HCT116 (cell line): ENCODE results near the gene HNRNPCL1. TPM values are rescaled to one million over a fixed set of nuclear protein-coding genes. Genes with fewer than 3 reads are reported as not detected.

ENCODE experiments used
- ATAC-seq: fragments of 200-7000 bp; cut with Tn5 transposase; 2 replicates; pipeline ENCODE4 v1.9.1; 2020; ENCODE audit warnings: mild to moderate bottlenecking, moderate library complexity
- BruUV-seq: library from RNA; stranded (reverse); fragments of 400-500 nt; replicated peaks from 2 replicates; lab custom pipeline; 2021; lab: Mats Ljungman, UMichigan
- CTCF ChIA-PET: fragments of 300-600 bp; sonication (Branson Sonifier 250); formaldehyde crosslinking; loops from one replicate; lab custom pipeline; 2021; ENCODE audit warnings: antibody characterized with exemption; lab: Charles Lee
- POLR2A ChIA-PET: fragments of 300-600, 350-600 bp; sonication (Branson Sonifier 250); formaldehyde crosslinking; loops from one replicate; lab custom pipeline; 2021; ENCODE audit warnings: antibody characterized with exemption; lab: Charles Lee
- RAD21 ChIA-PET, 2 experiments: fragments of 300-600 bp; sonication (Branson Sonifier 250); formaldehyde crosslinking; loops; one replicate each; lab custom pipeline; 2023; ENCODE audit warnings: low total read pairs in 2 of 2; ENCODE audit not compliant: uncharacterized antibody in 2 of 2, unreplicated experiment in 2 of 2, low non-redundant PET in 1 of 2; lab: Charles Lee
- DNase-seq: peaks from one replicate; pipeline ENCODE4 v3.0.0-alpha.2; 2010; ENCODE audit warnings: low read depth, low spot score
- H2AFZ ChIP-seq: fragments of 200-600 bp; shearing (Covaris generic), sonication (generic); 2 replicates; pipeline ENCODE4 v1.6.1; 2017; ENCODE audit warnings: low read depth, mixed run types, mixed read lengths, antibody characterized with exemption, low read length; ENCODE audit not compliant: poor library complexity, severe bottlenecking
- H3K27ac ChIP-seq: 2 replicates; pipeline ENCODE4 v1.5.1; 2012; ENCODE audit warnings: low read depth, low read length
- H3K27me3 ChIP-seq: fragments of 200-600 bp; sonication (generic); 2 replicates; pipeline ENCODE4 v1.6.1; 2016; ENCODE audit warnings: mixed run types, low read length, mixed read lengths; ENCODE audit not compliant: insufficient read depth
- H3K36me3 ChIP-seq, 2 experiments: fragments of 200-500 bp in 1 of 2; fragments of 200-600 bp in 1 of 2; sonication (Bioruptor generic) in 1 of 2; sonication (generic) in 1 of 2; 2 replicates each; pipeline versions ENCODE4 v1.5.1 to v1.6.1; 2014 to 2016; ENCODE audit warnings: low read length in 2 of 2, inconsistent platforms in 1 of 2, mixed read lengths in 1 of 2, mixed run types in 1 of 2; ENCODE audit not compliant: insufficient read depth in 2 of 2, control insufficient read depth in 1 of 2
- H3K4me1 ChIP-seq, 2 experiments: fragments of 200-600 bp in 1 of 2; sonication (generic) in 1 of 2; 2 replicates each; pipeline versions ENCODE4 v1.5.1 to v1.6.1; 2012 to 2017; ENCODE audit warnings: low read length in 2 of 2, inconsistent platforms in 1 of 2, mild to moderate bottlenecking in 1 of 2, mixed read lengths in 1 of 2, mixed run types in 1 of 2, moderate library complexity in 1 of 2; ENCODE audit not compliant: insufficient read depth in 2 of 2, control insufficient read depth in 1 of 2
- H3K4me2 ChIP-seq: fragments of 200-600 bp; sonication (generic); 2 replicates; pipeline ENCODE4 v1.6.1; 2017; ENCODE audit warnings: mixed run types, low read length, mixed read lengths
- H3K4me3 ChIP-seq, 2 experiments: fragments of 200-600 bp in 1 of 2; sonication (generic) in 1 of 2; replicated peaks in 1 of 2; 2 replicates each; pipeline ENCODE4 v1.5.1; 2011 to 2016; ENCODE audit warnings: low read length in 2 of 2, control low read depth in 1 of 2, low read depth in 1 of 2, mild to moderate bottlenecking in 1 of 2, mixed read lengths in 1 of 2, mixed run types in 1 of 2
- H3K79me2 ChIP-seq: fragments of 200-600 bp; sonication (generic); 2 replicates; pipeline ENCODE4 v1.6.1; 2017; ENCODE audit warnings: mild to moderate bottlenecking, mixed run types, low read length, moderate library complexity, mixed read lengths; ENCODE audit not compliant: insufficient read depth
- H3K9ac ChIP-seq: fragments of 200-600 bp; sonication (generic); 2 replicates; pipeline ENCODE4 v1.6.1; 2016; ENCODE audit warnings: low read length, mixed read lengths
- H3K9me2 ChIP-seq: fragments of 200-600 bp; sonication (generic), shearing (Covaris generic); 2 replicates; pipeline ENCODE4 v1.6.1; 2017; ENCODE audit warnings: mixed run types, mild to moderate bottlenecking, moderate library complexity; ENCODE audit not compliant: insufficient read depth
- H3K9me3 ChIP-seq, 2 experiments: fragments of 200-500 bp in 1 of 2; fragments of 200-600 bp in 1 of 2; sonication (Bioruptor generic) in 1 of 2; sonication (generic) in 1 of 2; 2 replicates each; pipeline ENCODE4 v1.6.1; 2014 to 2017; ENCODE audit warnings: low read length in 2 of 2, mixed read lengths in 2 of 2, inconsistent platforms in 1 of 2, low read depth in 1 of 2, mild to moderate bottlenecking in 1 of 2, mixed run types in 1 of 2, moderate library complexity in 1 of 2; ENCODE audit not compliant: control insufficient read depth in 1 of 2, insufficient read depth in 1 of 2
- H4K20me1 ChIP-seq: fragments of 200-600 bp; sonication (generic), shearing (Covaris generic); 2 replicates; pipeline ENCODE4 v1.6.1; 2017; ENCODE audit warnings: mixed run types, mild to moderate bottlenecking, moderate library complexity; ENCODE audit not compliant: insufficient read depth
- CEBPB ChIP-seq: IDR thresholded peaks from 2 replicates; pipeline ENCODE4 v1.6.1; 2012; ENCODE audit warnings: low read depth
- EGR1 ChIP-seq: IDR thresholded peaks from 2 replicates; pipeline ENCODE4 v1.6.1; 2012; ENCODE audit warnings: low read depth
- ELF1 ChIP-seq: IDR thresholded peaks from 2 replicates; pipeline ENCODE4 v1.6.1; 2012; ENCODE audit warnings: low read depth, borderline replicate concordance
- FOSL1 ChIP-seq: IDR thresholded peaks from 2 replicates; pipeline ENCODE4 v1.6.1; 2012; ENCODE audit warnings: low read depth
- MAX ChIP-seq: IDR thresholded peaks from 2 replicates; pipeline ENCODE4 v1.6.1; 2012
- POLR2AphosphoS5 ChIP-seq: IDR thresholded peaks from 2 replicates; pipeline ENCODE4 v1.6.1; 2011; ENCODE audit warnings: mild to moderate bottlenecking, low read depth, low read length, moderate library complexity
- RAD21 ChIP-seq: IDR thresholded peaks from 2 replicates; pipeline ENCODE4 v1.6.1; 2012; ENCODE audit warnings: low read depth, mild to moderate bottlenecking
- SIN3A ChIP-seq: IDR thresholded peaks from 2 replicates; pipeline ENCODE4 v1.6.1; 2012; ENCODE audit warnings: low read depth
- SRF ChIP-seq: IDR thresholded peaks from 2 replicates; pipeline ENCODE4 v1.6.1; 2012; ENCODE audit warnings: low read depth
- TCF7L2 ChIP-seq: IDR thresholded peaks from 2 replicates; pipeline ENCODE4 v1.7.0; 2011; ENCODE audit warnings: borderline replicate concordance, inconsistent platforms; ENCODE audit not compliant: insufficient read depth, insufficient read length; ENCODE audit errors: extremely low read depth
- YY1 ChIP-seq: IDR thresholded peaks from 2 replicates; pipeline ENCODE4 v1.6.1; 2011; ENCODE audit warnings: low read length, low read depth, moderate library complexity, mild to moderate bottlenecking; ENCODE audit not compliant: insufficient replicate concordance; ENCODE audit errors: extremely low read depth
- ZBTB33 ChIP-seq: IDR thresholded peaks from 2 replicates; pipeline ENCODE4 v1.6.1; 2011; ENCODE audit warnings: mild to moderate bottlenecking, low read length, moderate library complexity; ENCODE audit not compliant: insufficient replicate concordance; ENCODE audit errors: extremely low read depth
- ZFX ChIP-seq: fragments of 450-650 bp; IDR thresholded peaks from 2 replicates; pipeline ENCODE4 v1.6.1; 2017
- intact Hi-C: fragments of 100-400 bp; cut with micrococcal nuclease; formaldehyde crosslinking; loops from 2 replicates; pipeline ENCODE4 v1.10.0; 2022
- total RNA-seq: library from RNA; stranded (reverse); gene quantifications from one replicate; pipeline ENCODE4 v1.2.1, GENCODE V29; 2021; ENCODE audit not compliant: unreplicated experiment
- TF ChIP-seq, protein P1 (sequence below): IDR thresholded peaks from 2 replicates; pipeline ENCODE4 v1.6.1; 2012
- TF ChIP-seq, protein P2 (sequence below), 3 experiments: fragments of 200-600 bp in 1 of 3; sonication (generic) in 1 of 3; IDR thresholded peaks in 2 of 3; conservative IDR thresholded peaks in 1 of 3; 2 replicates each; pipeline ENCODE4 v1.5.1; 2012 to 2017; ENCODE audit warnings: low read depth in 2 of 3, low read length in 2 of 3, antibody characterized with exemption in 1 of 3, borderline replicate concordance in 1 of 3, control low read depth in 1 of 3, mild to moderate bottlenecking in 1 of 3, mixed read lengths in 1 of 3, mixed run types in 1 of 3, moderate library complexity in 1 of 3; ENCODE audit not compliant: insufficient read depth in 1 of 3

The HNRNPCL1 gene
- total RNA-seq, 1 experiment from 2014 or later: not detected

GRCh38 chr1:12809933-12810332 lies 38.6 kb downstream of the HNRNPCL1 start:
- intact Hi-C loops: loop anchor here (10.0 kb wide), 1 partner anchor 545 kb away; no protein-coding TSS in a partner anchor
- no TSS peak for BruUV-seq
- Histone ChIP-seq H4K20me1 (no peaks in the 10 kb centered on the region), H3K4me2 (no peak overlapping the region), H2AFZ (no peak overlapping the region), H3K36me3 (no peaks in the 10 kb centered on the region), H3K79me2 (no peaks in the 10 kb centered on the region), H3K9me2 (no peaks in the 10 kb centered on the region), H3K27me3 (0 out of 2 replicates have a peak, but pooled peaks cover 7% of the 10 kb centered on the region), H3K4me3 (no peak overlapping the region), H3K9me3 (no peaks in the 10 kb centered on the region), H3K27ac (no peak overlapping the region), H3K4me1 (no peaks in the 10 kb centered on the region), H3K9ac (no peak overlapping the region)
- ChIA-PET CTCF (no interaction called here), POLR2A (no interaction called here), RAD21 (no interaction called here)
- ATAC-seq: no peak
- no peak for DNase-seq
- TF ChIP-seq TCF7L2 (no peak), MAX (no peak), ELF1 (no peak), RAD21 (no peak), CEBPB (no peak), EGR1 (no peak), POLR2AphosphoS5 (no peak), YY1 (no peak), ZFX (no peak), SRF (no peak), FOSL1 (no peak), SIN3A (no peak), ZBTB33 (no peak)
- TF ChIP-seq, protein P1, sequence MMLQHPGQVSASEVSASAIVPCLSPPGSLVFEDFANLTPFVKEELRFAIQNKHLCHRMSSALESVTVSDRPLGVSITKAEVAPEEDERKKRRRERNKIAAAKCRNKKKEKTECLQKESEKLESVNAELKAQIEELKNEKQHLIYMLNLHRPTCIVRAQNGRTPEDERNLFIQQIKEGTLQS: no peak
- TF ChIP-seq, protein P2, sequence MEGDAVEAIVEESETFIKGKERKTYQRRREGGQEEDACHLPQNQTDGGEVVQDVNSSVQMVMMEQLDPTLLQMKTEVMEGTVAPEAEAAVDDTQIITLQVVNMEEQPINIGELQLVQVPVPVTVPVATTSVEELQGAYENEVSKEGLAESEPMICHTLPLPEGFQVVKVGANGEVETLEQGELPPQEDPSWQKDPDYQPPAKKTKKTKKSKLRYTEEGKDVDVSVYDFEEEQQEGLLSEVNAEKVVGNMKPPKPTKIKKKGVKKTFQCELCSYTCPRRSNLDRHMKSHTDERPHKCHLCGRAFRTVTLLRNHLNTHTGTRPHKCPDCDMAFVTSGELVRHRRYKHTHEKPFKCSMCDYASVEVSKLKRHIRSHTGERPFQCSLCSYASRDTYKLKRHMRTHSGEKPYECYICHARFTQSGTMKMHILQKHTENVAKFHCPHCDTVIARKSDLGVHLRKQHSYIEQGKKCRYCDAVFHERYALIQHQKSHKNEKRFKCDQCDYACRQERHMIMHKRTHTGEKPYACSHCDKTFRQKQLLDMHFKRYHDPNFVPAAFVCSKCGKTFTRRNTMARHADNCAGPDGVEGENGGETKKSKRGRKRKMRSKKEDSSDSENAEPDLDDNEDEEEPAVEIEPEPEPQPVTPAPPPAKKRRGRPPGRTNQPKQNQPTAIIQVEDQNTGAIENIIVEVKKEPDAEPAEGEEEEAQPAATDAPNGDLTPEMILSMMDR (IDR thresholded peaks at IDR 0.05 in 2 of 3, conservative IDR thresholded peaks at IDR 0.05 in 1 of 3; ENCODE audit: borderline replicate concordance in 1 of 3, insufficient read depth in 1 of 3, low read depth in 2 of 3, low read length in 2 of 3): no peak
